ENCODE data around the gene BARHL2.

The BARHL2 gene

GRCh38 chr1:90724926-90725656 lies 8.0 kb upstream of the BARHL2 start:
- TF ChIP-seq CTCF (IDR thresholded peaks at IDR 0.05; ENCODE audit: low read depth, low read length) = no peak

GRCh38 chr1:90724361-90724760 lies 7.3 kb upstream of the BARHL2 start:
- no peak for TF ChIP-seq CTCF (IDR thresholded peaks at IDR 0.05; ENCODE audit: low read depth, low read length)
- DNase-seq (ENCODE audit: low read depth, low spot score) = no peak
- in situ Hi-C loops (cut with HindIII; ENCODE audit: low sequenced_read_pairs) = no loop called here
- no peak overlapping the region for H3K4me3 ChIP-seq (ENCODE audit: low read depth, low read length)

More at GRCh38 chr1:90724926-90725656, 8.0 kb upstream of the BARHL2 start:
- in situ Hi-C loops (cut with HindIII; ENCODE audit: low sequenced_read_pairs) = no loop called here
- no peak for DNase-seq (ENCODE audit: low read depth, low spot score)
- no peak overlapping the region for H3K4me3 ChIP-seq (ENCODE audit: low read depth, low read length)

- no peak for TF ChIP-seq CTCF (IDR thresholded peaks at IDR 0.05; ENCODE audit: low read depth, low read length)
Observed at GRCh38 chr1:90723590-90724108, 6.5 kb upstream of the BARHL2 start.

GRCh38 chr1:90722874-90723589 lies 5.9 kb upstream of the BARHL2 start:
- no peak for DNase-seq (ENCODE audit: low read depth, low spot score)
- in situ Hi-C loops (cut with HindIII; ENCODE audit: low sequenced_read_pairs) = no loop called here

More at GRCh38 chr1:90723590-90724108, 6.5 kb upstream of the BARHL2 start:
- H3K4me3 ChIP-seq (ENCODE audit: low read depth, low read length) = no peak overlapping the region
- in situ Hi-C loops (cut with HindIII; ENCODE audit: low sequenced_read_pairs) = no loop called here
- no peak for DNase-seq (ENCODE audit: low read depth, low spot score)

GRCh38 chr1:90721210-90722194 lies 4.4 kb upstream of the BARHL2 start:
- peak; percentile 94 for TF ChIP-seq CTCF (IDR thresholded peaks at IDR 0.05; ENCODE audit: low read depth, low read length)
- peak; percentile 52 for DNase-seq (ENCODE audit: low read depth, low spot score)
- in situ Hi-C loops (cut with HindIII; ENCODE audit: low sequenced_read_pairs) = no loop called here
- H3K4me3 ChIP-seq (ENCODE audit: low read depth, low read length) = no peak overlapping the region

More at GRCh38 chr1:90722874-90723589, 5.9 kb upstream of the BARHL2 start:
- no peak for TF ChIP-seq CTCF (IDR thresholded peaks at IDR 0.05; ENCODE audit: low read depth, low read length)
- no peak overlapping the region for H3K4me3 ChIP-seq (ENCODE audit: low read depth, low read length)

GRCh38 chr1:90720145-90720636 lies 3.1 kb upstream of the BARHL2 start:
- no peak for DNase-seq (ENCODE audit: low read depth, low spot score)
- in situ Hi-C loops (cut with HindIII; ENCODE audit: low sequenced_read_pairs) = no loop called here

More at GRCh38 chr1:90720145-90720636, 3.1 kb upstream of the BARHL2 start:
- TF ChIP-seq CTCF (IDR thresholded peaks at IDR 0.05; ENCODE audit: low read depth, low read length) = no peak
- no peak overlapping the region for H3K4me3 ChIP-seq (ENCODE audit: low read depth, low read length)
